OCI-LY1 (cell line): ENCODE results near the gene ERGIC1.

Experiments
- H2AFZ ChIP-seq: fragments of 200-600 bp; sonication (generic), shearing (Covaris generic); 2 replicates; pipeline ENCODE4 v1.6.0; 2014; ENCODE audit warnings: antibody characterized with exemption, mild to moderate bottlenecking, low read length
- H3F3A ChIP-seq: fragments of 200-600 bp; sonication (generic), shearing (Covaris generic); 2 replicates; pipeline ENCODE4 v1.6.0; 2014; ENCODE audit warnings: mild to moderate bottlenecking, antibody characterized with exemption, low read length, moderate library complexity; ENCODE audit not compliant: insufficient read depth
- H3K27ac ChIP-seq: fragments of 200-600 bp; sonication (generic); 2 replicates; pipeline ENCODE4 v1.5.1; 2014; ENCODE audit warnings: low read length, mixed run types, mild to moderate bottlenecking, low read depth; ENCODE audit not compliant: poor library complexity, severe bottlenecking
- H3K27me3 ChIP-seq: fragments of 200-600 bp; sonication (generic); 2 replicates; pipeline ENCODE4 v1.6.0; 2014; ENCODE audit warnings: antibody characterized with exemption, mild to moderate bottlenecking, low read length, moderate library complexity; ENCODE audit not compliant: insufficient read depth
- H3K36me3 ChIP-seq: fragments of 200-600 bp; sonication (generic); 2 replicates; pipeline ENCODE4 v1.6.1; 2014; ENCODE audit warnings: mild to moderate bottlenecking, antibody characterized with exemption, low read length, moderate library complexity, mixed read lengths; ENCODE audit not compliant: insufficient read depth
- H3K4me1 ChIP-seq: fragments of 200-600 bp; sonication (generic); 2 replicates; pipeline ENCODE4 v1.5.1; 2014; ENCODE audit warnings: mild to moderate bottlenecking, low read length, moderate library complexity; ENCODE audit not compliant: insufficient read depth, severe bottlenecking
- H3K4me2 ChIP-seq: fragments of 200-600 bp; sonication (generic), shearing (Covaris generic); 2 replicates; pipeline ENCODE4 v1.6.1; 2014; ENCODE audit warnings: low read length
- H3K4me3 ChIP-seq: fragments of 200-600 bp; sonication (generic); 2 replicates; pipeline ENCODE4 v1.5.1; 2014; ENCODE audit warnings: low read length, low read depth, mild to moderate bottlenecking, mixed read lengths; ENCODE audit not compliant: poor library complexity, severe bottlenecking
- H3K79me2 ChIP-seq: fragments of 200-600 bp; shearing (Covaris generic); 2 replicates; pipeline ENCODE4 v1.6.1; 2016; ENCODE audit warnings: mixed run types, low read length, mixed read lengths; ENCODE audit not compliant: insufficient read depth
- H3K9ac ChIP-seq: fragments of 200-600 bp; sonication (generic), shearing (Covaris generic); 2 replicates; pipeline ENCODE4 v1.6.1; 2014; ENCODE audit warnings: mild to moderate bottlenecking, low read length, mixed read lengths
- H3K9me2 ChIP-seq: fragments of 200-600 bp; sonication (generic), shearing (Covaris generic); 2 replicates; pipeline ENCODE4 v1.6.1; 2014; ENCODE audit warnings: low read depth, mild to moderate bottlenecking, low read length, mixed read lengths
- H3K9me3 ChIP-seq: fragments of 200-600 bp; shearing (Covaris generic); 2 replicates; pipeline ENCODE4 v1.6.1; 2014; ENCODE audit warnings: low read length, mixed read lengths
- H4K20me1 ChIP-seq: fragments of 200-600 bp; sonication (generic), shearing (Covaris generic); 2 replicates; pipeline ENCODE4 v1.6.0; 2016; ENCODE audit warnings: mild to moderate bottlenecking, low read length; ENCODE audit not compliant: insufficient read depth
- EZH2 ChIP-seq: fragments of 200-600 bp; sonication (generic), shearing (Covaris generic); IDR thresholded peaks from 2 replicates; pipeline ENCODE4 v1.8.0; 2017; ENCODE audit warnings: borderline replicate concordance, mixed run types, mild to moderate bottlenecking, antibody characterized with exemption, low read length, moderate library complexity, mixed read lengths
- TF ChIP-seq, protein P1 (sequence below): fragments of 200-600 bp; sonication (generic), shearing (Covaris generic); IDR thresholded peaks from 2 replicates; pipeline ENCODE4 v1.5.1; 2017; ENCODE audit warnings: mild to moderate bottlenecking, antibody characterized with exemption, low read length, moderate library complexity, mixed read lengths

Gene ERGIC1

DNA sequence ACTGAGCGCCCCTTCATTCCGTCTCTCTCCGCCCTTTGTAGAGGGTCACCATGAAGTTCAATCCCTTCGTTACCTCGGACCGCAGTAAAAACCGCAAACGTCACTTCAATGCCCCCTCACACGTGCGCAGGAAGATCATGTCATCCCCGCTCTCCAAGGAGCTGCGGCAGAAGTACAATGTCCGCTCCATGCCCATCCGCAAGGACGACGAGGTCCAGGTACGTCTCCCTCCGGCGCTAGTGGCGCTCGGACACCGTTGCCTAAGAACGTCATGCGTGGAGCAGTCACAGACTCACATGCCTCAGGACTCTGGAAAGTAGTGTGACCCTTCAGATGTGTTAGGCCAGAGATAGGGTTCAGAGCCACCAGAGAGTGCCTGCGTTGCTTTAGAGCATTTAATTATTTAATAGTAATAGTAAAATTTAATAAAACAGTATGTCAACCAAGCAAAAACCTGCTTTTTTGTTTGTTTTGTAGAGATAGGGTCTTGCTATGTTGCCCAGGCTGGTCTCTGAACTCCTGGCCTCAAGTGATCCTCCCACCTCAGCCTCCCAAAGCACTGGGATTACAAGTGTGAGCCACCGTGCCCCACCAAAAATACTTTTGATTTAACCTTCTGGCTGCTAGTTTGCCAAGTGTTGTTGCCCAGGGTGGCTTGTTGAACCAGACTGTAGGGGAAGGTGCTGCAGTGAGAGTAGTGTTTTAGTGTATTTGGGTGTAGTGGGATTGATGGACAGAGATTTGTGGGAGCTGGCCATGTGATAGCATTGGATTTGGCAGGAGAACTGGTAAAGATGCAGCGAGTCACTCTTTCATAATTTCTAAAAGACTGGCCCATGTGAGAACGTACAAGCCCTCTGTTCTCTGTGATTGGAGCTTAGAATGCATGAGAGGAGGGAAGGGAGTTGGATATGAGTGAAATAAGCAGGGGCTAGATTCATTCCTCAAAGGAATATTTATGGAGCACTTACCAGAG, 126.1 kb downstream of the ERGIC1 start:
- no peaks in the 10 kb centered on the region for H3K9me2 ChIP-seq
- peaks cover 15% of the 10 kb centered on the region for H3K4me1 ChIP-seq
- H3K79me2 ChIP-seq: no peaks in the 10 kb centered on the region
- peak overlapping the region; percentile 93 for H3K9ac ChIP-seq
- H3F3A ChIP-seq: no peaks in the 10 kb centered on the region
- no peak for TF ChIP-seq EZH2
- TF ChIP-seq, protein P1, sequence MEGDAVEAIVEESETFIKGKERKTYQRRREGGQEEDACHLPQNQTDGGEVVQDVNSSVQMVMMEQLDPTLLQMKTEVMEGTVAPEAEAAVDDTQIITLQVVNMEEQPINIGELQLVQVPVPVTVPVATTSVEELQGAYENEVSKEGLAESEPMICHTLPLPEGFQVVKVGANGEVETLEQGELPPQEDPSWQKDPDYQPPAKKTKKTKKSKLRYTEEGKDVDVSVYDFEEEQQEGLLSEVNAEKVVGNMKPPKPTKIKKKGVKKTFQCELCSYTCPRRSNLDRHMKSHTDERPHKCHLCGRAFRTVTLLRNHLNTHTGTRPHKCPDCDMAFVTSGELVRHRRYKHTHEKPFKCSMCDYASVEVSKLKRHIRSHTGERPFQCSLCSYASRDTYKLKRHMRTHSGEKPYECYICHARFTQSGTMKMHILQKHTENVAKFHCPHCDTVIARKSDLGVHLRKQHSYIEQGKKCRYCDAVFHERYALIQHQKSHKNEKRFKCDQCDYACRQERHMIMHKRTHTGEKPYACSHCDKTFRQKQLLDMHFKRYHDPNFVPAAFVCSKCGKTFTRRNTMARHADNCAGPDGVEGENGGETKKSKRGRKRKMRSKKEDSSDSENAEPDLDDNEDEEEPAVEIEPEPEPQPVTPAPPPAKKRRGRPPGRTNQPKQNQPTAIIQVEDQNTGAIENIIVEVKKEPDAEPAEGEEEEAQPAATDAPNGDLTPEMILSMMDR: no peak
- H4K20me1 ChIP-seq: no peaks in the 10 kb centered on the region
- peak overlapping the region; percentile 78; the same call in 1 of the 2 replicates for H2AFZ ChIP-seq
- H3K4me3 ChIP-seq: peak overlapping the region; percentile 97
- H3K4me2 ChIP-seq: peak overlapping the region; percentile 96
- H3K36me3 ChIP-seq: peaks cover 10% of the 10 kb centered on the region; the same call in 1 of the 2 replicates
- no peaks in the 10 kb centered on the region for H3K27me3 ChIP-seq
- 0 out of 2 replicates have a peak, but pooled peaks cover 2% of the 10 kb centered on the region for H3K9me3 ChIP-seq
- H3K27ac ChIP-seq: no peak overlapping the region

DNA sequence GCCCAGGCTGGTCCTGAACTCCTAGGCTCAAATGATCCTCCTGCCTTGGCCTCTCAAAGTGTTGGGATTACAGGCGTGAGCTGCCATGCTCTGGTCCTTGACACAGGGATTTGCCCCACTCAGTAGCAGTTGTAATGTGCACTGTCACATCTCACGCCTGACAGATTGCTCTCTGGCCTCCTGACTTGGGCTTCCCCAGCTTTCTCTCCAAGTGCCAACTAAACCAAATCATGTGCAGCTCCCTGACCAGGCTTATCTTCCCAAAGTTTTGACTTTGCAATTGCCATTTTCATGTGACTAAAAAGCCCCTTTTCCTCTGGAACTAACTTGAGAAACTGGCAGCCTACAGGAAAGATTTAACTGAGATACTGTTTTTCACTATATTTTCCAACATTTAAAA, 135.9 kb downstream of the ERGIC1 start:
- no peaks in the 10 kb centered on the region for H3K9me2 ChIP-seq
- no peak for TF ChIP-seq EZH2
- TF ChIP-seq, protein P1: no peak

DNA sequence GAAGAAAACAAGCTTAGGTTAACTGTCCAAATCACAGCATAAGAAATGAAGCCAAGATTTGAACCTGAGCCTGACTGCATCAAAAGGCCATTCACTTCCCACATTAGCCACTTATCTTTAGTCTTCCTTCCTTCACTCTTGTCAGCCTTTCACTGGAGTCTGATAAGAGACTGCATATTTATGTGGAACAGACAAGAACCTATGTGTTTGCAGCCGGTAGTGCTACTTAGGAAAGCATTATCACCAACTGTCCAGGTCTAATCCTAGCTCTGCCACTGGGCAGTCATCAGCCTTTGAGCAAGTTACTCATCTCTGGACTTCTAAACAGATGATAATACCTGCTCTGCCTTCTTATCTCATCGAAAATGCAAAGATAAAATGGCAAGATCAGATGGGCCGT, 137.4 kb downstream of the ERGIC1 start:
- Histone ChIP-seq H3K4me2 (no peak overlapping the region), H3K4me3 (no peak overlapping the region), H2AFZ (no peak overlapping the region), H3K27me3 (no peaks in the 10 kb centered on the region), H3K4me1 (no peaks in the 10 kb centered on the region), H3F3A (no peaks in the 10 kb centered on the region), H3K27ac (no peak overlapping the region), H3K36me3 (peaks cover 13% of the 10 kb centered on the region; the same call in 1 of the 2 replicates), H4K20me1 (no peaks in the 10 kb centered on the region), H3K79me2 (no peaks in the 10 kb centered on the region), H3K9me3 (no peaks in the 10 kb centered on the region), H3K9ac (no peak overlapping the region), H3K9me2 (no peaks in the 10 kb centered on the region)
- no peak for TF ChIP-seq EZH2
- TF ChIP-seq, protein P1: no peak

More for the DNA sequence above, 135.9 kb downstream of the ERGIC1 start:
- Histone ChIP-seq H3K36me3 (peaks cover 20% of the 10 kb centered on the region; the same call in 1 of the 2 replicates), H3K27ac (no peak overlapping the region), H3F3A (no peaks in the 10 kb centered on the region), H4K20me1 (no peaks in the 10 kb centered on the region), H3K4me3 (no peak overlapping the region), H2AFZ (no peak overlapping the region), H3K27me3 (no peaks in the 10 kb centered on the region), H3K79me2 (no peaks in the 10 kb centered on the region), H3K4me2 (no peak overlapping the region), H3K4me1 (no peaks in the 10 kb centered on the region), H3K9me3 (no peaks in the 10 kb centered on the region), H3K9ac (no peak overlapping the region)
